ENCODE measurements around the gene PCDHGA7.
"Not testable (repeated sequence)": the region's sequence is repeated elsewhere in the genome, so short reads cannot be mapped to it uniquely, and the experiment has no call there.

PCDHGA7 gene

GRCh38 chr5:141398608-141399007, 16.1 kb downstream of the PCDHGA7 start:
- DNase-seq: no peak

- DNase-seq: no peak
These were observed 17.2 kb downstream of the PCDHGA7 start for GRCh38 chr5:141399555-141400258.

GRCh38 chr5:141402553-141403243, 20.2 kb downstream of the PCDHGA7 start, which contains the start of gene PCDHGA9:
Gene PCDHGA9, plus strand, starts transcription at chr5:141402778. Its CDS starts 175 bp downstream, at chr5:141402953.
- no peak for DNase-seq

- no peak for DNase-seq
These were observed 20.8 kb downstream of the PCDHGA7 start for GRCh38 chr5:141403387-141403786.

- DNase-seq: not testable (repeated sequence)
These were observed 25.4 kb downstream of the PCDHGA7 start, which contains the start of gene PCDHGB6 for GRCh38 chr5:141407790-141408505. Gene PCDHGB6, plus strand, starts transcription at chr5:141408021. Its CDS starts 182 bp downstream, at chr5:141408203.

GRCh38 chr5:141409598-141410306, 27.2 kb downstream of the PCDHGA7 start:
- DNase-seq: no peak

GRCh38 chr5:141411575-141411974, 29.0 kb downstream of the PCDHGA7 start:
- DNase-seq: no peak

- no peak for DNase-seq
These were observed 30.5 kb downstream of the PCDHGA7 start, which contains the start of gene PCDHGA10 for GRCh38 chr5:141412854-141413539. Gene PCDHGA10, plus strand, starts transcription at chr5:141412987. Its CDS starts 189 bp downstream, at chr5:141413176.

- no peak for DNase-seq
These were observed 31.1 kb downstream of the PCDHGA7 start for GRCh38 chr5:141413540-141414069.

GRCh38 chr5:141414548-141415274, 32.2 kb downstream of the PCDHGA7 start:
- DNase-seq: not testable (repeated sequence)

- not testable (repeated sequence) for DNase-seq
These were observed 32.7 kb downstream of the PCDHGA7 start for GRCh38 chr5:141415275-141415618.

GRCh38 chr5:141417494-141418172, 35.1 kb downstream of the PCDHGA7 start, which contains the start of gene PCDHGB7:
Gene PCDHGB7, plus strand, starts transcription at chr5:141417677. Its CDS starts 183 bp downstream, at chr5:141417860.
- not testable (repeated sequence) for DNase-seq

GRCh38 chr5:141419074-141419880, 36.7 kb downstream of the PCDHGA7 start:
- DNase-seq: no peak

- DNase-seq: no peak
These were observed 38.4 kb downstream of the PCDHGA7 start, which contains the start of gene PCDHGA11 for GRCh38 chr5:141420855-141421488. Gene PCDHGA11, plus strand, starts transcription at chr5:141421051. Its CDS starts 177 bp downstream, at chr5:141421228.

- no peak for DNase-seq
These were observed 38.9 kb downstream of the PCDHGA7 start for GRCh38 chr5:141421489-141421855.

GRCh38 chr5:141422742-141423291, 40.3 kb downstream of the PCDHGA7 start:
- no peak for DNase-seq

- DNase-seq: no peak
These were observed 45.4 kb downstream of the PCDHGA7 start for GRCh38 chr5:141427783-141428426.

All from COR-L47 (cell line).